ENCODE data around the gene PEX7.
"Not testable (repeated sequence)": the region's sequence is repeated elsewhere in the genome, so short reads cannot be mapped to it uniquely, and the experiment has no call there.

Gene PEX7

GRCh38 chr6:136869451-136869850 is 47.1 kb downstream of the PEX7 start:
- in situ Hi-C loops (cut with HindIII; ENCODE audit: low pct_unique_long_range_greater_than_20kb, low sequenced_read_pairs), result no loop called here

GRCh38 chr6:136873748-136874147 is 51.4 kb downstream of the PEX7 start:
- no peak for TF ChIP-seq JUND (IDR thresholded peaks at IDR 0.05; ENCODE audit: low read depth)
- in situ Hi-C loops (cut with HindIII; ENCODE audit: low pct_unique_long_range_greater_than_20kb, low sequenced_read_pairs), result no loop called here
- DNase-seq (ENCODE audit: low read depth in 1 of 2, low spot score in 1 of 2), result no peak

More at GRCh38 chr6:136869451-136869850, 47.1 kb downstream of the PEX7 start:
- no peak for DNase-seq (ENCODE audit: low read depth in 1 of 2, low spot score in 1 of 2)
- no peak for TF ChIP-seq JUND (IDR thresholded peaks at IDR 0.05; ENCODE audit: low read depth)

GRCh38 chr6:136876469-136876868 is 54.1 kb downstream of the PEX7 start:
- DNase-seq (ENCODE audit: low read depth in 1 of 2, low spot score in 1 of 2); in situ Hi-C loops (cut with HindIII; ENCODE audit: low pct_unique_long_range_greater_than_20kb, low sequenced_read_pairs): not testable (repeated sequence)

- TF ChIP-seq JUND (IDR thresholded peaks at IDR 0.05; ENCODE audit: low read depth), result no peak
- DNase-seq (ENCODE audit: low read depth in 1 of 2, low spot score in 1 of 2), result no peak
- in situ Hi-C loops (cut with HindIII; ENCODE audit: low pct_unique_long_range_greater_than_20kb, low sequenced_read_pairs), result no loop called here
Measured at GRCh38 chr6:136880748-136881460, 58.5 kb downstream of the PEX7 start.

GRCh38 chr6:136886091-136886490 is 63.7 kb downstream of the PEX7 start:
- in situ Hi-C loops (cut with HindIII; ENCODE audit: low pct_unique_long_range_greater_than_20kb, low sequenced_read_pairs), result no loop called here
- no peak for TF ChIP-seq JUND (IDR thresholded peaks at IDR 0.05; ENCODE audit: low read depth)
- no peak for DNase-seq (ENCODE audit: low read depth in 1 of 2, low spot score in 1 of 2)

GRCh38 chr6:136887953-136888352 is 65.6 kb downstream of the PEX7 start:
- DNase-seq (ENCODE audit: low read depth in 1 of 2, low spot score in 1 of 2), result no peak
- in situ Hi-C loops (cut with HindIII; ENCODE audit: low pct_unique_long_range_greater_than_20kb, low sequenced_read_pairs), result no loop called here
- TF ChIP-seq JUND (IDR thresholded peaks at IDR 0.05; ENCODE audit: low read depth), result no peak

GRCh38 chr6:136889271-136890193 is 67.1 kb downstream of the PEX7 start:
- no peak for TF ChIP-seq JUND (IDR thresholded peaks at IDR 0.05; ENCODE audit: low read depth)
- peak in 1 of 2 experiments; percentile 15 for DNase-seq (ENCODE audit: low read depth in 1 of 2, low spot score in 1 of 2)
- in situ Hi-C loops (cut with HindIII; ENCODE audit: low pct_unique_long_range_greater_than_20kb, low sequenced_read_pairs), result no loop called here

- no peak for TF ChIP-seq JUND (IDR thresholded peaks at IDR 0.05; ENCODE audit: low read depth)
- in situ Hi-C loops (cut with HindIII; ENCODE audit: low pct_unique_long_range_greater_than_20kb, low sequenced_read_pairs), result no loop called here
- DNase-seq (ENCODE audit: low read depth in 1 of 2, low spot score in 1 of 2), result no peak
Measured at GRCh38 chr6:136890194-136890839, 67.9 kb downstream of the PEX7 start.

- no peak for DNase-seq (ENCODE audit: low read depth in 1 of 2, low spot score in 1 of 2)
- in situ Hi-C loops (cut with HindIII; ENCODE audit: low pct_unique_long_range_greater_than_20kb, low sequenced_read_pairs), result no loop called here
- TF ChIP-seq JUND (IDR thresholded peaks at IDR 0.05; ENCODE audit: low read depth), result no peak
Measured at GRCh38 chr6:136890986-136891385, 68.6 kb downstream of the PEX7 start.

GRCh38 chr6:136893187-136893586 is 70.8 kb downstream of the PEX7 start:
- TF ChIP-seq JUND (IDR thresholded peaks at IDR 0.05; ENCODE audit: low read depth), result no peak
- DNase-seq (ENCODE audit: low read depth in 1 of 2, low spot score in 1 of 2), result no peak
- in situ Hi-C loops (cut with HindIII; ENCODE audit: low pct_unique_long_range_greater_than_20kb, low sequenced_read_pairs), result no loop called here

- in situ Hi-C loops (cut with HindIII; ENCODE audit: low pct_unique_long_range_greater_than_20kb, low sequenced_read_pairs), result no loop called here
- no peak for TF ChIP-seq JUND (IDR thresholded peaks at IDR 0.05; ENCODE audit: low read depth)
Measured at GRCh38 chr6:136895901-136896300, 73.5 kb downstream of the PEX7 start.

GRCh38 chr6:136897071-136897470 is 74.7 kb downstream of the PEX7 start:
- no peak for DNase-seq (ENCODE audit: low read depth in 1 of 2, low spot score in 1 of 2)
- in situ Hi-C loops (cut with HindIII; ENCODE audit: low pct_unique_long_range_greater_than_20kb, low sequenced_read_pairs), result no loop called here
- no peak for TF ChIP-seq JUND (IDR thresholded peaks at IDR 0.05; ENCODE audit: low read depth)

More at GRCh38 chr6:136895901-136896300, 73.5 kb downstream of the PEX7 start:
- DNase-seq (ENCODE audit: low read depth in 1 of 2, low spot score in 1 of 2), result no peak

All from T47D (cell line).